H9 (cell line): ENCODE measurements around the gene COMMD10. TPM values are rescaled to one million over a fixed set of nuclear protein-coding genes. Genes with fewer than 3 reads are reported as not detected.

Experiments used
- DNase-seq: peaks from one replicate; pipeline ENCODE4 v3.0.0-alpha.2; 2017
- H2AFZ ChIP-seq: one replicate; pipeline ENCODE4 v1.6.1; 2013; ENCODE audit warnings: mild to moderate bottlenecking, low read length, control low read depth, moderate library complexity
- H2AK5ac ChIP-seq: 2 replicates; pipeline ENCODE4 v1.6.1; 2013; ENCODE audit warnings: low read length, control low read depth, mixed read lengths; ENCODE audit not compliant: insufficient read length
- H2BK120ac ChIP-seq: one replicate; pipeline ENCODE4 v1.6.1; 2013; ENCODE audit warnings: low read depth, mild to moderate bottlenecking, low read length, control low read depth, inconsistent platforms; ENCODE audit not compliant: poor library complexity, severe bottlenecking
- H2BK12ac ChIP-seq: 2 replicates; pipeline ENCODE4 v1.6.1; 2013; ENCODE audit warnings: low read length, control low read depth, mixed read lengths, low read depth; ENCODE audit not compliant: insufficient read length
- H2BK15ac ChIP-seq: 2 replicates; pipeline ENCODE4 v1.6.1; 2013; ENCODE audit warnings: low read depth, low read length, control low read depth
- H2BK20ac ChIP-seq: one replicate; pipeline ENCODE4 v1.6.1; 2013; ENCODE audit warnings: low read depth, mild to moderate bottlenecking, low read length, control low read depth, inconsistent platforms; ENCODE audit not compliant: poor library complexity, severe bottlenecking
- H2BK5ac ChIP-seq: 2 replicates; pipeline ENCODE4 v1.6.1; 2013; ENCODE audit warnings: low read length, control low read depth, mixed read lengths; ENCODE audit not compliant: insufficient read length
- H3K14ac ChIP-seq: 2 replicates; pipeline ENCODE4 v1.6.1; 2013; ENCODE audit warnings: low read length, control low read depth; ENCODE audit not compliant: insufficient read depth
- H3K18ac ChIP-seq: 2 replicates; pipeline ENCODE4 v1.6.1; 2013; ENCODE audit warnings: low read depth, mild to moderate bottlenecking, mixed read lengths, low read length, control low read depth; ENCODE audit not compliant: insufficient read length
- H3K23ac ChIP-seq: 2 replicates; pipeline ENCODE4 v1.6.1; 2013; ENCODE audit warnings: low read length, control low read depth, mixed read lengths, low read depth; ENCODE audit not compliant: insufficient read length
- H3K23me2 ChIP-seq: 2 replicates; pipeline ENCODE4 v1.6.1; 2013; ENCODE audit warnings: low read depth, mild to moderate bottlenecking, mixed read lengths, low read length, control low read depth; ENCODE audit not compliant: insufficient read length, poor library complexity, severe bottlenecking
- H3K27ac ChIP-seq: 2 replicates; pipeline ENCODE4 v1.5.1; 2013; ENCODE audit warnings: low read length, control low read depth, mixed read lengths, low read depth; ENCODE audit not compliant: insufficient read length
- H3K27me3 ChIP-seq: 2 replicates; pipeline ENCODE4 v1.6.1; 2013; ENCODE audit warnings: low read length, control low read depth, inconsistent platforms; ENCODE audit not compliant: insufficient read depth
- H3K4ac ChIP-seq: 2 replicates; pipeline ENCODE4 v1.6.1; 2013; ENCODE audit warnings: low read depth, mild to moderate bottlenecking, control low read depth, inconsistent platforms, low read length, moderate library complexity
- H3K4me1 ChIP-seq: 2 replicates; pipeline ENCODE4 v1.6.1; 2013; ENCODE audit warnings: low read length, control low read depth, inconsistent platforms; ENCODE audit not compliant: insufficient read depth
- H3K4me2 ChIP-seq: 2 replicates; pipeline ENCODE4 v1.6.1; 2013; ENCODE audit warnings: low read length, control low read depth, mixed read lengths; ENCODE audit not compliant: insufficient read length, insufficient read depth
- H3K56ac ChIP-seq: 2 replicates; pipeline ENCODE4 v1.6.1; 2013; ENCODE audit warnings: low read depth, mild to moderate bottlenecking, mixed read lengths, low read length, control low read depth; ENCODE audit not compliant: insufficient read length
- H3K79me1 ChIP-seq: 2 replicates; pipeline ENCODE4 v1.6.1; 2013; ENCODE audit warnings: low read depth, mild to moderate bottlenecking, moderate library complexity, low read length, control low read depth, inconsistent platforms; ENCODE audit not compliant: insufficient read depth, poor library complexity, severe bottlenecking
- H3K79me2 ChIP-seq: 2 replicates; pipeline ENCODE4 v1.6.1; 2013; ENCODE audit warnings: low read length, control low read depth, inconsistent platforms; ENCODE audit not compliant: insufficient read depth
- H3K9ac ChIP-seq: 2 replicates; pipeline ENCODE4 v1.6.1; 2013; ENCODE audit warnings: low read length, control low read depth, mixed read lengths; ENCODE audit not compliant: insufficient read length; ENCODE audit errors: extremely low read depth
- H3K9me3 ChIP-seq: one replicate; pipeline ENCODE4 v1.6.1; 2013; ENCODE audit warnings: low read depth, low read length, inconsistent platforms; ENCODE audit not compliant: control insufficient read depth
- H3T11ph ChIP-seq: one replicate; pipeline ENCODE4 v1.6.1; 2013; ENCODE audit warnings: mild to moderate bottlenecking, low read length, control low read depth, inconsistent platforms
- H4K20me1 ChIP-seq: one replicate; pipeline ENCODE4 v1.6.1; 2013; ENCODE audit not compliant: control insufficient read depth, insufficient read length, insufficient read depth
- H4K5ac ChIP-seq: 2 replicates; pipeline ENCODE4 v1.6.1; 2013; ENCODE audit warnings: low read depth, mild to moderate bottlenecking, mixed read lengths, low read length, control low read depth; ENCODE audit not compliant: insufficient read length
- H4K8ac ChIP-seq: replicated peaks from 2 replicates; pipeline ENCODE4 v1.6.1; 2013; ENCODE audit warnings: low read length, control low read depth, mixed read lengths, low read depth; ENCODE audit not compliant: insufficient read length
- H4K91ac ChIP-seq: 2 replicates; pipeline ENCODE4 v1.6.1; 2013; ENCODE audit warnings: low read depth, mild to moderate bottlenecking, moderate library complexity, mixed read lengths, low read length, control low read depth; ENCODE audit not compliant: insufficient read length
- H3K27ac Mint-ChIP-seq, 3 experiments: 2 replicates in 2 of 3; 3 replicates in 1 of 3; pipeline ENCODE4 v1.8.0; 2020 to 2021; ENCODE audit warnings: mixed read lengths in 3 of 3, mild to moderate bottlenecking in 1 of 3, moderate library complexity in 1 of 3
- H3K27me3 Mint-ChIP-seq: 2 replicates; pipeline ENCODE4 v1.8.0; 2021; ENCODE audit warnings: low read depth, mild to moderate bottlenecking, moderate library complexity, mixed read lengths
- H3K36me3 Mint-ChIP-seq, 3 experiments: 2 replicates in 2 of 3; 3 replicates in 1 of 3; pipeline ENCODE4 v1.8.0; 2020 to 2021; ENCODE audit warnings: low read depth in 3 of 3, mixed read lengths in 3 of 3; ENCODE audit not compliant: insufficient read depth in 1 of 3
- H3K4me1 Mint-ChIP-seq, 2 experiments: 2 replicates each; pipeline ENCODE4 v1.8.0; 2020; ENCODE audit warnings: mixed read lengths in 2 of 2
- H3K4me3 Mint-ChIP-seq, 2 experiments: 2 replicates in 1 of 2; 3 replicates in 1 of 2; pipeline ENCODE4 v1.8.0; 2020 to 2021; ENCODE audit warnings: mild to moderate bottlenecking in 2 of 2, mixed read lengths in 2 of 2, moderate library complexity in 1 of 2
- H3K9me3 Mint-ChIP-seq, 2 experiments: 2 replicates in 1 of 2; 3 replicates in 1 of 2; pipeline ENCODE4 v1.8.0; 2020; ENCODE audit warnings: mild to moderate bottlenecking in 2 of 2, mixed read lengths in 2 of 2, moderate library complexity in 1 of 2
- WGBS: extraction: QIAGEN DNeasy Blood & Tissue Kit; methylation state at CpG from one replicate; pipeline ENCODE4 v1.1.7; 2013; ENCODE audit warnings: missing lambda C conversion rate, low lambda C conversion rate, mixed read lengths; ENCODE audit not compliant: insufficient read length; ENCODE audit errors: extremely low coverage; 5-methylcytosine and 5-hydroxymethylcytosine counted together
- total RNA-seq: library from RNA; stranded (reverse); gene quantifications from 2 replicates; pipeline ENCODE4 v1.2.1, GENCODE V29; 2021
- TF ChIP-seq, protein P1 (sequence below): fragments of 200-600 bp; sonication (generic); conservative IDR thresholded peaks from 3 replicates; pipeline ENCODE4 v1.8.0; 2021; ENCODE audit warnings: antibody characterized with exemption, mild to moderate bottlenecking

Gene COMMD10
- total RNA-seq, 1 experiment from 2014 or later, result 33.9 TPM

DNA sequence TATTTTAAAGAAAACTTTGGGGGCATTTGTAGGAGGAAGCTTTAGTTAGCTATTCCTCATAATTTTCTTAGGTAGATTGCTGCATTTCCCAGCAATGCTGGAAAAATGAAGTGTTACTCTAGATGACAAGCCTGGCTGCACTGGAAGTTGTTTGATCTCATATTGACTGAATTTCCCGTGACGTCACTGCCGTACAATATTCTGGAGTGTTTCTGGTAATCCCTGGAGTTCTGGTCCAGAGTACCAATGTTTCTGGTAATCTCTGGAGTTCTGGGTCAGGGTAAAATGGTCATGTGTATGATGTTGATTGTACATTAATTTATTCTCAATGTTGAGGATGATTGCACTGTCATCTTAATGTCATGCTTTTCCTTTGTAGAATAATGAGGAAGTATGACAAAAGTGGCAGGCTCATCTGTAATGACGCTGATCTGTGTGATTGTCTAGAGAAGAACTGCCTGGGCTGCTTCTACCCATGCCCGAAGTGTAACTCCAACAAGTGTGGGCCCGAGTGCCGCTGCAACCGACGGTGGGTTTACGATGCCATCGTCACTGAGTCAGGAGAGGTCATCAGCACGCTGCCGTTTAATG lies 26.4 kb upstream of the COMMD10 start:
- Histone ChIP-seq H2BK12ac (no peak overlapping the region), H2BK15ac (no peak overlapping the region), H3K14ac (no peak overlapping the region), H3K79me1 (no peaks in the 10 kb centered on the region), H3K23me2 (no peaks in the 10 kb centered on the region), H3K27ac (no peak overlapping the region), H3K4me2 (no peak overlapping the region), H3K9ac (no peak overlapping the region), H2BK120ac (no peak overlapping the region), H2AK5ac (no peak overlapping the region), H3K56ac (no peak overlapping the region), H3K9me3 (no peaks in the 10 kb centered on the region), H3T11ph (no peak overlapping the region), H3K4ac (no peak overlapping the region), H4K20me1 (no peaks in the 10 kb centered on the region), H4K91ac (no peak overlapping the region), H3K27me3 (no peaks in the 10 kb centered on the region), H2BK5ac (no peak overlapping the region), H4K8ac (no peak overlapping the region), H3K4me1 (no peaks in the 10 kb centered on the region), H2BK20ac (no peak overlapping the region), H2AFZ (no peak overlapping the region), H3K23ac (no peak overlapping the region), H3K79me2 (no peaks in the 10 kb centered on the region), H4K5ac (no peak overlapping the region), H3K18ac (no peak overlapping the region)
- no peak overlapping the region for H3K4me3 Mint-ChIP-seq
- DNase-seq, result no peak
- H3K36me3 Mint-ChIP-seq, result no peaks in the 10 kb centered on the region
- TF ChIP-seq, protein P1, sequence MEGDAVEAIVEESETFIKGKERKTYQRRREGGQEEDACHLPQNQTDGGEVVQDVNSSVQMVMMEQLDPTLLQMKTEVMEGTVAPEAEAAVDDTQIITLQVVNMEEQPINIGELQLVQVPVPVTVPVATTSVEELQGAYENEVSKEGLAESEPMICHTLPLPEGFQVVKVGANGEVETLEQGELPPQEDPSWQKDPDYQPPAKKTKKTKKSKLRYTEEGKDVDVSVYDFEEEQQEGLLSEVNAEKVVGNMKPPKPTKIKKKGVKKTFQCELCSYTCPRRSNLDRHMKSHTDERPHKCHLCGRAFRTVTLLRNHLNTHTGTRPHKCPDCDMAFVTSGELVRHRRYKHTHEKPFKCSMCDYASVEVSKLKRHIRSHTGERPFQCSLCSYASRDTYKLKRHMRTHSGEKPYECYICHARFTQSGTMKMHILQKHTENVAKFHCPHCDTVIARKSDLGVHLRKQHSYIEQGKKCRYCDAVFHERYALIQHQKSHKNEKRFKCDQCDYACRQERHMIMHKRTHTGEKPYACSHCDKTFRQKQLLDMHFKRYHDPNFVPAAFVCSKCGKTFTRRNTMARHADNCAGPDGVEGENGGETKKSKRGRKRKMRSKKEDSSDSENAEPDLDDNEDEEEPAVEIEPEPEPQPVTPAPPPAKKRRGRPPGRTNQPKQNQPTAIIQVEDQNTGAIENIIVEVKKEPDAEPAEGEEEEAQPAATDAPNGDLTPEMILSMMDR, result no peak
- H3K27ac Mint-ChIP-seq, result no peak overlapping the region
- peaks cover 3 to 6% of the 10 kb centered on the region in 2 experiments; a peak in 3 of 4 replicates for H3K4me1 Mint-ChIP-seq
- no peaks in the 10 kb centered on the region for H3K9me3 Mint-ChIP-seq
- H3K27me3 Mint-ChIP-seq, result no peaks in the 10 kb centered on the region
- no CpG with 5 or more reads among the region's 13 CpGs for WGBS
